ENCODE data around the gene CFAP298.
"Not testable (repeated sequence)": the region's sequence is repeated elsewhere in the genome, so short reads cannot be mapped to it uniquely, and the experiment has no call there.

CFAP298 gene

DNA sequence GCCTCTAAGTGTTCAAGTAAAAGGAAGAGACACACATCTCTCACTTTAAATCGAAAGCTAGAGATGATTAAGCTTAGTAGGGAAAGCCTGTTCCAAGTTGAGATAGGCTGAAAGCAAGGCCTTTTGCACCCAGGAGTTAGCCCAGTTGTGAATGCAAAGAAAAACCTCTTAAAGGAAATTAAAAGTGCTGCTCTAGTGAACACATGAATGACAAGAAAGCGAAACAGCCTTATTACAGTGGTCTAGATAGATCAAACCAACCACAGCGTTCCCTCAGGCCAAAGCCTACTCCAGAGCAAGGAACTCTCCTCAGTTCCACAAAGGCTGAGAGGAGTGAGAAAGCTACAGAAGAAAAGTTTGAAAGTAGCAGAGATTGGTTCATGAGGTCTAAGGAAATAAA lies 41.7 kb downstream of the CFAP298 start:
- DNase-seq (ENCODE audit: extremely low spot score, insufficient read length, low read depth) = no peak
- FAIRE-seq = no peak

DNA sequence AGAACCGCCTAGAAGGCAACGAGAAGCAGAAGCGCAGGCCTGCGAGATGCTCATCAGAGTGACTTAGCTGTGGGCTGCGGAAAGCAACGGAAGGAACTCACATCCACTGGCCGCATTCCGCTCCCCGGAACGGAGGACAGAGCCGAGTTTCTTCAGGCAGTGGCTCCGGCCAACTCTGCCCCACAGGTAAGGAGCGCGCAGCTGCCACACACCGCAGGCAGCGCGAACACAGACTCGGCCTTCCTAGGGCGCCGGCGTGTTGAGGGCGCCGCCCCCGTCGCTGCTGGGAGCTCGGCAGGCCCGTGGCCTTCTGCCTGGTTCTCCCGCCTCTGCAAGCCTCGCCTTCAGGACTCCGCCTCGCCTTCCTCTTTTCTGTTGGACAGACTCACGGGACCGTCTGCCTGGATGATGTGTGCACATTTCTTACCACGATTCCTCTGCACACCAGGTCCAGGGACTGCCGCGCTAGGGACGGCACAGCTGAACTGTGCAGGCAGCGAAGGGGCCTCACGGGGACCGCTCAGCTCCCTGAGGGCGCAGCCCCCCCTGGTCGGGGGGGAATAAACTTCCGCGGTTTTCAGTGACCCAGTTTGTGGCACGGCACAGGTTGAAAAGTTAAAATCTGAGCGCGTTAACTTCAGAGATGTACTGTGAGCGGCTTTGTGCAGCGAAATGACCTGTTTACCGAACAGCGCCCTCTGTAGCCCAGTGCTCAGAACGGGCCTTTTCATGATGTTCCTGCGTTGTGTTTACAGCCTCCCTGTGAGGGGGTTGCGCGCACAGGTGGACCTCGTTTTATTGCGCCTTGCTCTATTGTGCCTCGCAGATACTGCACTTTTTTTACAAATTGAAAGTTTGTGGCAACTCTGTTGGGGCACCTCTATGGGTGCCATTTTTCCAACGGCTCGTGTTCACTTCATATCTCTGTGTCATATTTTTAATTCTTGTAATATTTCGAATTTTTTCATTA lies 42.6 kb downstream of the CFAP298 start:
- DNase-seq (ENCODE audit: extremely low spot score, insufficient read length, low read depth) = peak; percentile 44
- FAIRE-seq = peak; percentile 69

DNA sequence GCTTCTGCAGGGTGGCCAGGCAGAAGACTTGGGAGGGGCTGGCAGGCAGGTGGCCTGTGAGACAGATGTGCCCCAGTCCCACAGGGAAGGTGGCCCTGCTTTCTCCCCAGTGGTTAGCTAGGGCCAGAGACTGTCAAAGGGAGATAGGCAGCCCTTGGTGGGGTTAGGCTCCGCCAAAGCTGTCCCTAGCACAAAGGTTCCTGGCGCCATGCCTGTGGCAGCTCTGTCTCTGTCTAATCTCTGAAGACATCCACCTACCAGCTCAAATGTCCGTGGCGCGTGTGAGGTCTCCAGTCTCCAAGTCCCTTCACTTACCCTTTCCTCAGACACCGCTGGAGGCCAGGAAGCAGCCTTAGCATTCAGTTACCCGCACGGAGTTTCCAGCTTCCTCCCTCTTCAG lies 44.6 kb downstream of the CFAP298 start:
- FAIRE-seq (no peak), DNase-seq (ENCODE audit: extremely low spot score, insufficient read length, low read depth) (no peak)

DNA sequence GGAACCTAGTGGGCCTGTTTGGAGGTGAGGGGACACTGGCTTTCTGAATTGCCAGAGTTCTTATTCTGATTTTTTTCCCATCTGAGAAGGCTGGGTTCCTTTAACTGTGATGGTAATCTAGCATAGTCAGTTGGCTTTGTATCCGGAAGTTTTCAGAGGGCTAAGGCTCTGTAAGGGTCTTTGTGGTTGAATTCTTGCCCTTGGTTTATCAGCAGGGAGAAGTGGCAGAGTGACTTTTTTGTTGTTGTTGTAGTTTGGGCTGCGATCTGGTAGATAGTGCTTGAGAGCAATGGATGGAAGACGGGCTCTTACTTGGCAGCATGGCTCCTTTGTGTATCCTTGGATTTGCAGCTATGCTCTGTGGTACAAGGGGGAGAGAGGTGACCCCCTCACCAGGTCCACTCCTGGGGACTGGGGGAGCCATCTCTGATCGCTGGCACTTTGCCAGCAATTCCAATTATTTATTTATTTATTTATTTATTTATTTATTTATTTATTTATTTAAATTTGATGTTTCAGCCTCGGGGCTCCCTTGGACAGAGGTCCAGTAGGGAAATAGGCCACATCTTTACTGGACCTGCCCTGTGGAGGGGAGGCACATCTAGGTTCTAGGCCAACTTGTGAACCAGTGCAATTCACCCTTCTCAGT lies 45.3 kb downstream of the CFAP298 start:
- FAIRE-seq (no peak), DNase-seq (ENCODE audit: extremely low spot score, insufficient read length, low read depth) (no peak)

DNA sequence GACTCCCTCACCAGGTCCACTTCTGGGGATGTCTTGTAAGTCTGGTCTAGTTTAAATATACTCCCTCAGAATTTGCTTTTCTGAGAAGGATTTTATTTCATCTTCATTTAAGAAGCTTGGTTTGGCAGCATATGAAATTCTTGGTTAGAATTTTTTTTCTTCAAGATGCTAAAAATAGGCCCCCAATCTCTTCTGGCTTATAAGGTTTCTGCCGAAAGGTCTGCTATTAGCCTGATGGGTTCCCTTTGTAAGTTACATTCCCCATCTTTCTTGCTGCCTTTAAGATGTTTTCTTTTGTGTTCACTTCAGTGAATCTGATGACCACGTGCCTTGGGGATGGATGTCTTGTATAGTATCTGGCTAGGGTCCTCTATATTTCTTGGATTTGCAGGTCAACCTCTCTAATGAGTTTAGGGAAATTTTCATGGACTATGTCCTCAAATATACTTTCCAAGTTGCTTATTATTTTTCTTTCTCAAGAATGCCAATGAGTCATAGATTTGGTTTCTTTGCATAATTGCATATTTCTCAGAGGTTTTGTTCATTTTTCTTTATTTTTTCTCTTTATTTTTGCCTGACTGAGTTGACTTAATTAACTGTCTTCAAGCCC lies 46.2 kb downstream of the CFAP298 start:
- no peak for FAIRE-seq
- DNase-seq (ENCODE audit: extremely low spot score, insufficient read length, low read depth) = no peak

DNA sequence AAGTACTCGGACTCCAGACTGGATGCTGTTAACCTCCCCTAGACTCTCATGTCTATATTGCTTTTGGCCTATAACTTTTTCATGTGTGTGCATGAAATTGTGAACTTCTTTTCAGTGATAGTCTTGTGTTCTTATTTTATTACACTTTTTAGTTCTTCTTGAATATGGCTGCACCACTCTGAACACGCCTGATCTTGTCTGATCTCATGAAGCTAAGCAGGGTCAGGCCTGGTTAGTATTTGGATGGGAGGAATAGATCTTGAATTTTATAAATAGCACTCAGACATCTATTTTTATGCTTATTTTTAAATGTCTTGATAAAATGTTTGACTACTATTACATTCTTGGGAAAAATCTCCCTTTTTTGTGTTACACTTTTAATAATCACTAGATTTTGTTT lies 49.3 kb downstream of the CFAP298 start:
- no peak for FAIRE-seq

DNA sequence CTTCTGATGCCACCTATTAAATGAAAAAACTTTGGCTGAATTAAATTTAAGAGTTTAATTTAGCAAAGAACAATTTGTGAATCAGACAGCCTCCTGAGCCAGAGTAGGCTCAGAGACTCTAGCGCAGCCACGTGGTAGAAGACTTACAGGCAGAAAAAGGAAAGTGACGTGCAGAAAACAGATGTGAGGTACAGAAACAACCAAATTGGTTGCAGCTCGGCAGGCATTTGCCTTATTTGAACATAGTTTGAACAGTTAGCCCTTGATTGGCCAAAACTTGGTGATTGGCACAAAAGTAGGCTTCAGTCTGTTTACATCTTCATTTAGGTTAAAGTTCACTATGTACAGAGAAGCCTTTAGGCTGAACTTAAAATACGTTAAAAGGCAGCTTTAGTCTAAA lies 49.8 kb downstream of the CFAP298 start:
- FAIRE-seq (no peak), DNase-seq (ENCODE audit: extremely low spot score, insufficient read length, low read depth) (no peak)

More for the DNA sequence above, 49.3 kb downstream of the CFAP298 start:
- DNase-seq (ENCODE audit: extremely low spot score, insufficient read length, low read depth) = no peak

DNA sequence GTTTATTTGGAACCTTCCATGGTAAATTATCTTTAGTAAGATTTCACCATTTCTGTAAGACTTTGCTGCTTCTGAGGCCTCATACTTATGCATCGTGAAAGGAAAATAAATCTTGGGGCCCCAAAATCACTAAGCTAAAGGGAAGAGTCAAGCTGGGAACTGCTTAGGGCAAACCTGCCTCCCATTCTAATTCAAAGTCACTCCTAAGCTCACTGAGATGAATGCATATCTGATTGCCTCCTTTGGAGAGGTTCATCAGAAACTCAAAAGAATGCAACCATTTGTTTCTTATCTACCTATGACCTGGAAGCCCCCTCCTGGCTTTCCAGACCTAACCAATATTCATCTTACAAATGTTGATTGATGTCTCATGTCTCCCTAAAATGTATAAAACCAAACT lies 50.7 kb downstream of the CFAP298 start:
- DNase-seq (ENCODE audit: extremely low spot score, insufficient read length, low read depth); FAIRE-seq: not testable (repeated sequence)

DNA sequence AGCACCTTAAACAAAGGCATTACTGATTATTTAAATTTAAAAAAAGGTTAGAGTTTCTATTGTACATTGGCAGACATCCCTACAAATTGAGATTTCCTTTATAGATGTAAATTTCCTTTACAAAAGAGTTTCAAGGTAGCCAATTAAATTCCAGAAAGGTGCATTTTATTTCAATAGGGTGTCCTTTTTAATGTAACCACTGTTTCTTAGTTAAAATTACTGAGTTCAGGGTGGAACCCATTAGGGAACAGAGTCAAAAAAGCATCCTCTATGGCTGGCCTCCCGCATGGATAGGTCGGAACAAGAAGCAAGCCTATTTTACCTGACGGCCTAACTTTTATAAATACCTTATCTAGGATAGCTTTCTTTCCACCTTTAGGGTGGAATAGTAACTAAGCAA lies 51.3 kb downstream of the CFAP298 start:
- DNase-seq (ENCODE audit: extremely low spot score, insufficient read length, low read depth) (no peak), FAIRE-seq (no peak)

DNA sequence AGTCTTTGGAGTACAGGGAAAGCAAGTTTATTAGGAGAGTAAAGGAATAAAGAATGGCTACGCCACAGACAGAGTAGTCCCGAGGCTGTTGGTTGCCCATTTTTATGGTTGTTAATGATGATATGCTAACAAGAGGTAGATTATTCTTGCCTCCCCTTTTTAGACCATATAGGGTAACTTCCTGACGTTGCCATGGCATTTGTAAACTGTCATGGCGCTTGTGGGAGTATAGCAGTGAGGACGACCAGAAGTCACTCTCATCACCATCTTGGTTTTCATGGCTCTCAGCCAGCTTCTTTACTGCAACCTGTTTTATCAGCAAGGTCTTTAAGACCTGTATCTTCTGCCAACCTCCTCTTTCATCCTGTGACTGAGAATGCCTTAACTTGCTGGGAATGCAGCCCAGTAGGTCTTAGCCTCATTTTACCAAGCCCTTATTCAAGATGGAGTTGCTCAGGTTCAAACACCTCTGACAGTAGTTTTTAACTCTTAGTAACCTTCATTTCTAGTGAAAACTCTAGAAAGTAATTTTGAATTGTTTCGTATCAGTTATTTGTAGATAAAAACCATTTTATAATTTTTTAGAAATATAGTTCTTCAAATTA lies 53.1 kb downstream of the CFAP298 start:
- DNase-seq (ENCODE audit: extremely low spot score, insufficient read length, low read depth) (no peak), FAIRE-seq (no peak)

DNA sequence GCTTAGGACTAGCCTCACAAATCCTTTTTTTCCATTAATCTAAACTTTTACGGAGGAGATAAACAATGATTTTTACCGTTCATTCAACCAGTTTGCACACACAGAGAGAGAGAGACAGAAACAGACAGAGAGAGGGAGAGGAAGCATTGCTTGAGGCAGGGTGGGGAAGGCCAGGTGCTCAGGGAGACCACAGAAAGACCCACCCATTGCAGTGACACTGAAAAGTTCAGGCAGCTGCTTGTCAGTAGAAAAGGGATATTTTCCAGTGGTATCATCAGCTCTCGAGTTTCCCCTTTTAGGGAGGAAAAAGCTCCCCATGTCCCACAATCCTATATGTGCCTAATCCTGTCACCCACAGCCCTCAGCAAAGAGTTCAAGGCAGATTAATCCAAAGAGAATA lies 54.1 kb downstream of the CFAP298 start:
- no peak for FAIRE-seq
- DNase-seq (ENCODE audit: extremely low spot score, insufficient read length, low read depth) = no peak

DNA sequence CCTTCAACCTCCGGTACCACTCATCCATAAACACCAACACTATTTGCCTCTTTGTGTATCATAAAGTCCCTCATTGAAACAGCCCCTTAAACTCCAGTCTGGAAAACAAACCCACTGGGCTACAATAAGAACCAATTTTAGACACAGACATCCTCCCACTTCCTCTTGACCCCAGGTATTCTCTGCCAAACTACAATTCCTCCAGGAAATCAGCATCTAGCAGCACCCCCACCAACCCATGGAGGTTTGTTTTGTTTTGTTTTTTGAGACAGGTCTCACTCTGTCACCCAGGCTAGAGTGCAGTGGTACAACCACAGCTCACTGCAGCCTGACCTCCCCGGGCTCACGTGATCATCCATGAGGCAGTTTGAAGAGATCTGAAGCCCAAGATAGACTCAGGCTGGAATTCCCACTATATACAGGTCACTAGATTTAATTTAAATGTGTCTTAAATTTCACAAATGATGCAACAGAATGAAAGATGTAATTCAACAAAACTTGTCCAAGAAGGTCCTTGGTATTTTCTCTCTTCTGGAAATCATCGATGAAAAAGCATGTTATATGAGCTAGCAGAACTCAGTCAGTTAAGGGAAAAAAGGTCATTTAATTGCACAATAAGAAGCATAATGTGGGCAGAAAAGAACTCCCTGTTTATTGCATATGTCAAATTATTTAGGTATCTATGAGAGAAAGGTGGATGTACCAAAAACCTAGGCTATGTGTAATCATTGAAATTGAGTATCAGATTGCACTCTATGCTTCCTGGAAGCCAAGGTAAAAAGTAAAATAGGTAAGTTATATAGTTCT lies 57.1 kb downstream of the CFAP298 start:
- FAIRE-seq (no peak), DNase-seq (ENCODE audit: extremely low spot score, insufficient read length, low read depth) (no peak)

DNA sequence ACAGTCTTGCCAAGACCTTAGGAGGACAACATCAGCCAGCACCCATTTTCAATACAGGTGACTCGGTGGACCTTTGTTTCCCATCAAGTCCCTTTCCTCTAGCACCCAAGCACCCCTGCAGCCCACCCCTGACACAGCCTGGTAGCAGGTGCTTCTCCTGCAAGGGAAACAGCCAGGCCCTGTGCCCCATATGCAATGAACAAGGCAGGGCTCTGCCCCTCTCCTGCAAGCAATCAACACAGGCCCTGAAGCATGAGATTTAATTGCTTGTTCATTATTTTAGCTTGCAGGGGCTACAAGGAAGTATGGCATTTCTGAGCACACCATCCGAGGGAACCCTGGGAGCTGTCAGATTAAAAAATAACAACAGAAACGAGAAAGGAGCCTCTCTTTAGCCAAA lies 62.3 kb downstream of the CFAP298 start:
- no peak for FAIRE-seq
- no peak for DNase-seq (ENCODE audit: extremely low spot score, insufficient read length, low read depth)

DNA sequence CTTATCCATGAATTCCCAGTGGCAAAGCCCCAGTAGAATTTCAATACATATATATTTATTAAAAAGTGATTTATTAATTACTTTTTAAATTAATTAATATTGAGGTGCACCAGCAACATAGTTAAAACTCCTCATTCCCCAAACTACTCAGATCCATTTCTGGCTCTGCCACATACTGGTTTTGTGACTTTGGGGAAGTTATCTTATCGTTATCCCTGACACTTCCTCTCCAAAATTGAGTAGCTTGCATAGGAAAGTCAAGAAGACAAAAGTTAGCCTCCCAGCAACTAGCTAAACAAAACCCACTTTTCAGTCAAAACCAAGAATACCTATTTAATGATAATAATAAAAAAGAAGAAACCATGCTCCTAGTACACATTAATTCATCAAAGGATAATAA lies 62.7 kb downstream of the CFAP298 start:
- FAIRE-seq = no peak
- no peak for DNase-seq (ENCODE audit: extremely low spot score, insufficient read length, low read depth)
